GM21528 (cell line): Measurements from ENCODE around the gene SLF2.

Experiments used
- ATAC-seq: cut with Tn5 transposase; IDR thresholded peaks from one replicate; pipeline ENCODE4 v1.9.1; 2021; ENCODE audit warnings: mild to moderate bottlenecking, moderate library complexity; ENCODE audit not compliant: unreplicated experiment, low FRiP score

The SLF2 gene

DNA sequence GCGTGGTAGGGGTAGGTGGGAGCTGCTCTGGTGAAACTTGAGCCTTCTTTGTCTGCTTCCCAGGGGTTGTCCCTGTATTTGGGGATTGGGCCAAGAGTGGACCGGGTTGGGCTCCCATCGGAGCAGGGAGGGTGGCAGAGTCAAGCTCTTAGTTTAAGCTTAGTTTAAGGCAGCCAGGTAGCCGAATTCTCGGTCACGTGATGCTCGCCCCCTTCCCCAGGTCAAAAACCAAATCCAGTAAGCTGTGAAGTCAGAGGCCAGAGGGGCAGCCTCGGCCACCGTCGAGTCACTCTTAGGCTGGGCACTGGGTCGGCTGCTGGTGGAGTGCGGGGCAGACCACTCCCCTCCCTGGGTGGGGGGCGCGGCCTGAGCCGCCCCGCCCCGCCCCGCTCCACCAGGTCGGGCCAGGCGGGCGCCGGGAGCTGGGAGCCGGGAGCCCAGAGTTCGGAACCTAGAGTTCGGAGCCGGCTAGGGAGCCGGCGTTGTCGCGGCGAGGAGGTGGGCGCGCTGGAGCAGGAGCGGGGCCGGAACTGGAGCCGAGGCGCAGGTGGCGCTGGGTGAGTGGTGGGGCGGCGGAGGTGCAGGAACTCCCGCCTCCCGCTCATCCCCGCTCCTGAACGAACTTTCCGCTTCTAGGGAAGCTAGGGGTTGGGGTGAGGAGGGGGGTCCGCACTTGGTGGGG, 84.1 kb downstream of the SLF2 start:
- no peak for ATAC-seq

DNA sequence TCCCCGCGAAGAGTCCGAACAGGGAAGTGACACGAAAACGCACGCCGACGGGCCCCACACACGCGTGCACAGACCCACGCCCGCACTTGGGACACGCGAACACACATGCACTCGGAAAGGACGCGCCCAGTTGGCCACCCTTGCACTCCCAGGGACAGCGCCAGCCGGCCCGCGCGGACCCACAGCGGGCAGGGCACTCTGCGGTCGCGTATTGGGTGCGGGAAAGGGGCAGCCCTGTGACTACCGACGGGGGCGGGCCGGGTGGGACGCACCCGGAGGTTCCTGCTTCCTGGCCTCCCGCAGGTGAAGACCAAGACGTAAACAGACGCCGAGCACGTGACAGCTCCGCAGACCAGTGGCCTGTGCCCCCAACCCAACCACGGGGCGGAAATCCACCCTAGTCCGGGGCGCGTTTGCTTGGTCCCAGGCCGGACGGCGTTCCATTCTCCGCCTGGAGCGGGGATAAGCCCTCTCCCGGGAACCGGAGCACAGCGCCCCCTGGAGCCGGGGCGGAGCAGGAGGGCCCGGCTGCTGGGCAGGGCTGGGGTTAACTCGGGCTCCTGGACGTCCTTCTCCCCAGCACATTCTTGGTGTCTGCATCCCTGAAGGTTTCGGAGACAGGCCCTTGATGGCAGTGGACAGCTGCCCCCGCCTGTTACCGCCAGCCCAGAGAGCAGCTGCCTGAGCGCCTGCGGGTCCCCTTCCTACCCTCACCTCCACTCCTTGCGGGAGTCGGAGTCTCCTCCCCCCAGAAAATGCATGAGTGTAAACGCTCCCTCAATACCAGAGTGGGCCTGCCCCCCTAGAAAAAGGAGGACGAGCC, 84.8 kb downstream of the SLF2 start:
- ATAC-seq: no peak

DNA sequence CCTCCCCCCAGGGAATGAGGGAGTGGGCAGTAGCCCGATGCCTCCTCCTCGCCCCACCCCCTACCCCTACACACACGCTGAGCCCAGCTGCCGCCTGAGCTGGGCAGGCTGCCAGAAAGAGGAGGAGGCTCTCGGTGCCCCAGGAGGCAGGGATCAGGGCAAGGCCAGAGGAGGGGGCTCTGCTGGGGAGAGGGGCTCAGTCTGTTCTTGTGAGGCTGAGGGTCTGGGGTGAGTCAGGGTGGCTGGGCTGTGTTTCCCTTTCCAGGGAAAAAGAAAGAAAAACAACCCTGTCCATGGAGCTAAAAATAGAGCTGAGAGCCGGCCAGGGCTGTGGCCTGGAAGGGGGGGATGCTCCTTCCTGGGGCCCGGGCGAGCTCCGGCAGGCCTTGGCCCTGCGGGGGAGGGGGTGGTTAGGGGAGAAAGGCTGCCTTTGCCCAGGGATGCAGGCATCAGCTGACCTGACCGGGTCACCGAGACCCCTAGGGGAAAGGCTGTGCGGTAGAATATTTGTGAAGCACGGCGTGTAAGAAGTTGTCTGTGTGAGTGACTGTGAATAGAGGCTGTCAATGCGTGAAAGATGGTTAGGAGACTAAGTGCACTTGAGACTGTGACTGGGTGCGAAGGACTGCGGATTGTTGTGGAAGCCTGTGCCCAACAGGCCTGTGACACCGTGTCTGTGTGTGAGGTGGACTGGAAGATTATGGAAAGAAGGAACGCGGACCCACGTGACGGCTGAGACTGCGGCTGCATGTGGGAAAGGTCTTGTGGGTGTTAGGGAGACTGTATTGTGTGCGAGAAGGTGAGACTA, 85.6 kb downstream of the SLF2 start:
- no peak for ATAC-seq

DNA sequence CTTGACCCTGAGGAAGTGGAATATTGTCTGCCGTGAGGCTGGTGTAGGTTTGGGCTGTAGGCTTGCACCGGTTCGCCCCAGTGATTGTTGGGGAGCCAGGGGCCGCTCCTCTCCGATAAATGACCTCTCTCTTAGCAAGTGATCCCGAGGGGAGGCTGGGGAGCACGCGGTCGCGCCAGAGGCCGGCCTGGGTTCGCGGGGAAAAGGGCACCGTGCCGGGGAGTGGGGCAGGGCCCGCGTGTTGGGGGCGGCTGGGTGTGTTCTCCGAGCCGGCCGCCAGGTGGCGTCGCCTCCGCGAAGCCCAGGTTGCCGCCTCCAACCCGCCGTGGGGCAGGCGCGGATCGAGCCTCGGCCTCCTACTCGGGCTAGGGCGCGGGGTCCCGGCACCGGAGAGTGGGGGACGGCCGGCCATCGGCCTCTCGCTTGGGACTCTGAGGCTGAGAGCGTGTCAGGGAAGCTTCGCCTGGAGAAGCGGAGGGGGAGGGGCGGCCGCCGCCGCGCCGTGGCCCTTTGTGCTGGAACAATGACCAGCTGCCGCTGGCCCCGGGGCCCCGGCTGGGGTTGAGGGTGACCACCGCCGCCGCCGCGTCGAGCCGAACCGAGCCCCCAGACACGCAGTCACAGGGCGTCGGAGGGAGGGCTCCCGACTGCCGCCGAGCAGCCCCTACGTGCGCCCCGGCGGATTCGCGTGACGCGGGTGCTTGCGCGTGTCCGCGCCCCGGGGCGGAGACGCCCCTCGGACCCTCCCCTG, 86.4 kb downstream of the SLF2 start:
- peak; percentile 44 for ATAC-seq

DNA sequence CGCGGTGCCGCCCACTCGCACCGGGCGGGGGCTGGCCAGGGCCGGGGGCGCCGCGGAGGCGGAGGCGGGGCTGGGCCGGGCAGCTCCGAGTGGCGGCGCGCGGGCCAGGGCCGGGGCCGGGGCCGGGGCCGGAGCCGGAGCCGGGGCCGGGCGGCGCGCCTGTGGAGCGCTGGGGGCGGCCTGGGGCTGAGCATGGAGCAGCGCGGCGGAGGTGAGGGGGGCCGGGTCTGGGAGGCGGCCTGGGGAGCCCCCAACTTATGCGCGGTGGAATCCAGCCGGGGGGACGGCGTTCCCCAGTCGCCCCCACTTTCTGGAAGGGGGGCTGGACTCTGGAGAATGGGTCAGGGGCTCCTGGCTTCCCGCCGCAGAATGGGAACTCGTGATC, 87.0 kb downstream of the SLF2 start, which contains the start of gene LZTS2:
Gene LZTS2 (plus strand): TSS at position 67 of the 385 bp plus-strand sequence. CDS start 2,731 bp downstream, outside the sequence.
- ATAC-seq: no peak

DNA sequence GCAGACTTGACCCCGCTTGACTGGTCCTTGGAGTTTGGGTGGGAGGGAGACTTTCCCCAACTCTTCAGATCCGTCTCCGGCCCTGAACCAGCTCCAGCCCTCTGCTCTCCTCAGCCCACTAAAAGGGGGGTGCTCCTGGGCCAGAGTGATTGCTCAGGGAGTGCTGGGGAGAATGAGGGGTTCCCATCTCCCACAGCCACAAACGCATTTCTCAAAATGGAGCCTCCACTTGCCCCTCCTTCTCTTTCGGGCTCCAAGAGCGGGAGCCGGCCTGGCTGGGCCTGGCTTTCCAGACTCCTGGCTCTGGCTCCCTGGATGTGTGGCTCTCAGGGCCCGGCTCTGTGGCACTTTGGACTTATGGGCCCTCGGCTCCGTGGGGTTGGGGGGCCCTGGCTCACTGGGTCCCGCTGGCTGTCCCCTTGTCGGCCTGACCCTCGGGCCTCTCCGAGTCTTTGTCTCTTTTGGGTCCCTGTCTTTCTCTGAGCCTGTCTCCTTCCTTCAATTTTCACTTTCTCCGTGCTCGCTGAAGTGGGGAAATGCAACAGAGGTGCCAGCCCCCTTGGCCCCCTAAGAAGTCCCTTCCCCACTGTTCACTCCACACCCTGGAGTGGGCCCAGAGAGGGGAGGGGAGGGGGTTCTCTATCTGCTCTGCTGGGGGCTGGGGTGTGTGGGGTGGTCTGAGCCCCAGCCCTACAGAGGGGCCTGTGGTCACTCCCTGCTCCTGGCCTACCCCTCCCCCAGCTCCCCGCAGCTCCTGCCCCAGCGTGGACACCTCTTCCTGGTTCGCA, 87.6 kb downstream of the SLF2 start:
- ATAC-seq: no peak

DNA sequence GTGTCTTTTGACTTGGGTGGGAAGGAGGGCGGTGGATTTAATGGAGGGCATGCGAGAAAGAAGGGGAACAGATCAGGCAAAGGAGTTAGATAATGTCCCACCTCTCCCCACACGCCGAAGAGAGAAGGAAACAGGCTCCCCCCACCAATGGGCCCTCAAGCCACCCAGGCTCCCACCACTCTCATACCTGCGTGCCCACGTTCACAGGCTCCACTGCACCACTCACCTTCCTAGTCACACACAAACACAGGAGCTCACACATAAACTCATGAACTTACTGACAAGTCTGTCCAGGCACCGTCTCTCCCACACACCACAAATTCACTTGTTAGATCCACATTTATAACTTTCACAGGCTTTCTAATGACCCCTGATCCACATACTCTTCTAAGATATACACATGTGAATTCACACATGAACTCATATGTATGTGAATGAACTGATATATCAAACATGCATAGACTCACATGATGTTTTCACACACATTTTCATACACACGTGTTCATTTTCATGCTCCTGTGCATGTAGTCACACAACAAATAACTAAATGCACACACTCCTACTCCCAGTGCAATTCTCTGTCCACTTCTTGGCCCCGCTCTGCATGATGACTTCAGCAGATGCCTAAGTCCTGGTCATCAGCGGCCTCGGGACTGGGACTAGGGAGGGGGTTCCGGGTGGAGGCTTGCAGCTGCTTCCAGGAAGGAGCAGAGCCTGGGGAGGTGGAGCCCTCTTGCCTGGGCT, 88.3 kb downstream of the SLF2 start:
- ATAC-seq: no peak

DNA sequence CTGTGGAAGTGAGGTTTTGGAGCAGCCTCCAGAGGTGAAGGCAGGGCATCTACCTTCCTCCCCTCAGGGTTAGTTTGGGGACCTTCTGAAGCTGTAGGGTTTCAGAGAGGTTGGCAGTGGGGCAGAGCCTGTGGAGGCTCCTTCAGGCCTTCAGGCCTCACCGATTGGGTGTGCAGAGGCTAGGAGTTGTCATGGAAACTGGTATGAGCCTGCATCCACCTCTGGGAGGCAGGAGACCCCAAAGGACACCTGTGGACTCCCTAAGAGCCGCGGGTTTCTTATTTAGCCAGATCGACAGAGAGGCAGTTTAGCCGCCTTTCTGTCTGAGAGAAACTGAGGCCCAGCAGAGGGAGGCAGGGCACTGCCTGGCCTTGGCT, 88.9 kb downstream of the SLF2 start:
- no peak for ATAC-seq

DNA sequence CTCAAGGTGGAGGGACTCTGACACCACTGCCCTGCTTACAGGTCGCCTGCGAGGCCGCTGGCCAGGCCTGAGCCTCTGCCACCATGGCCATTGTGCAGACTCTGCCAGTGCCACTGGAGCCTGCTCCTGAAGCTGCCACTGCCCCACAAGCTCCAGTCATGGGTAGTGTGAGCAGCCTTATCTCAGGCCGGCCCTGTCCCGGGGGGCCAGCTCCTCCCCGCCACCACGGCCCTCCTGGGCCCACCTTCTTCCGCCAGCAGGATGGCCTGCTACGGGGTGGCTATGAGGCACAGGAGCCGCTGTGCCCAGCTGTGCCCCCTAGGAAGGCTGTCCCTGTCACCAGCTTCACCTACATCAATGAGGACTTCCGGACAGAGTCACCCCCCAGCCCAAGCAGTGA, 89.7 kb downstream of the SLF2 start:
- ATAC-seq: no peak

DNA sequence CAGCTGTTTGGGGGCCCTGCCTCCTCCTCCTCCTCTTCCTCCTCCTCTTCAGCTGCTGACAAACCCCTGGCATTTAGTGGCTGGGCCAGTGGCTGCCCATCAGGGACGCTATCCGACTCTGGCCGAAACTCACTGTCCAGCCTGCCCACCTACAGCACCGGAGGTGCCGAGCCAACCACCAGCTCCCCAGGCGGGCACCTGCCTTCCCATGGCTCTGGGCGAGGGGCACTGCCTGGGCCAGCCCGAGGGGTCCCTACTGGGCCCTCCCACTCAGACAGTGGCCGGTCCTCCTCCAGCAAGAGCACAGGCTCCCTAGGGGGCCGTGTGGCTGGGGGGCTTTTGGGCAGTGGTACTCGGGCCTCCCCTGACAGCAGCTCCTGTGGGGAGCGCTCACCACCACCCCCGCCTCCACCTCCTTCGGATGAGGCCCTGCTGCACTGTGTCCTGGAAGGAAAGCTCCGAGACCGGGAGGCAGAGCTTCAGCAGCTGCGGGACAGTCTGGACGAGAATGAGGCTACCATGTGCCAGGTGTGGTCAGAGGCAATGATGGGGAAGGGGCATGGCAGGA, 91.0 kb downstream of the SLF2 start:
- no peak for ATAC-seq

DNA sequence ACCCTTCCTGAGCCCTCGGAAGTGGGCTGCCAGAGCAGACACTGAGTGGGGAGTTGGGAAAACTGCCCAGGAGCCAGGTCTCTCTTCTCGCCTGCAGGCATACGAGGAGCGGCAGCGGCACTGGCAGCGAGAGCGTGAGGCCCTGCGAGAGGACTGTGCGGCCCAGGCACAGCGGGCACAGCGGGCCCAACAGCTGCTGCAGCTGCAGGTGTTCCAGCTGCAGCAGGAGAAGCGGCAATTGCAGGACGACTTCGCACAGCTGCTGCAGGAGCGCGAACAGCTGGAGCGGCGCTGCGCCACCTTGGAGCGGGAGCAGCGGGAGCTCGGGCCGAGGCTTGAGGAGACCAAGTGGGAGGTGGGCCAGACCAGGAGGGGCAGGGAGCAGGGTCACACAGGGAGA, 92.6 kb downstream of the SLF2 start:
- ATAC-seq: no peak

DNA sequence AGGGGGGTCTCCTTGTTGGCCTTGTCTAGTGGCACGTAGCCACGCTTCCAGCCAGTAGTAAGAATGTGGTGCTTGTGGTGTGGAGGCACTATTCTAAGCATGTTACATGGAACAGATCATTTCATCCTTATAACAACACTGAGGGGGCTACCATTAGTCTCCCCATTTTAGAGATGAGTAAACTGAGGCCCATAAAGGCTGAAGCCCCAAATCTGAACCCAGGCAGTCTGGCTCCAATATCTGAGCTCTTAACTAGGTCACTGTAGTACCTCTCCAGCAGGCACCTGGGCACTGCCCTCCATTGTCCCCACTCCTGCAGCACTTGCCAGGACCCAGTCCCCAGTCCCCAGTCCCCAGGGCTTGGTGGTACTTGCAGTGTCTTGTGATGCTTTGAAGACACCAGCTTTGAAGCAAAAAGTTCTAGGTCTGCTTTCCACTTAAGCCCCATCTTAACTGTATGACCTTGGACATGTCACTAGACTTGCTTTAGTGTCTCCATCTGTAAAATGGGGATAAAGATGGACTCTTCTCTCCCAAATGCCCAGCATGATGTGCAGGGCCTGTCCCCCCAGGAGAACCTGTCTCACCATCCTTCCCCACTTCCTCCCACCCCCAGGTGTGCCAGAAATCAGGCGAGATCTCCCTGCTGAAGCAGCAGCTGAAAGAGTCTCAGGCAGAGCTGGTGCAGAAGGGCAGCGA, 93.3 kb downstream of the SLF2 start:
- ATAC-seq: no peak

DNA sequence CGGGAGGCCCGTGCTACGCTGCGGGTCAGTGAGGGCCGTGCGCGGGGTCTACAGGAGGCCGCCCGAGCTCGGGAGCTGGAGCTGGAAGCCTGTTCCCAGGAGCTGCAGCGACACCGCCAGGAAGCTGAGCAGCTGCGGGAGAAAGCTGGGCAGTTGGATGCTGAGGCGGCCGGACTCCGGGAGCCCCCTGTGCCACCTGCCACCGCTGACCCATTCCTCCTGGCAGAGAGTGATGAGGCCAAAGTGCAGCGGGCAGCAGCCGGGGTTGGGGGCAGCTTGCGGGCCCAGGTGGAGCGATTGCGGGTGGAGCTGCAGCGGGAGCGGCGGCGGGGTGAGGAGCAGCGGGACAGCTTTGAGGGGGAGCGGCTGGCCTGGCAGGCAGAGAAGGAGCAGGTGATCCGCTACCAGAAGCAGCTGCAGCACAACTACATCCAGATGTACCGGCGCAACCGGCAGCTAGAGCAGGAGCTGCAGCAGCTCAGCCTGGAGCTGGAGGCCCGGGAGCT, 93.9 kb downstream of the SLF2 start:
- ATAC-seq: no peak

DNA sequence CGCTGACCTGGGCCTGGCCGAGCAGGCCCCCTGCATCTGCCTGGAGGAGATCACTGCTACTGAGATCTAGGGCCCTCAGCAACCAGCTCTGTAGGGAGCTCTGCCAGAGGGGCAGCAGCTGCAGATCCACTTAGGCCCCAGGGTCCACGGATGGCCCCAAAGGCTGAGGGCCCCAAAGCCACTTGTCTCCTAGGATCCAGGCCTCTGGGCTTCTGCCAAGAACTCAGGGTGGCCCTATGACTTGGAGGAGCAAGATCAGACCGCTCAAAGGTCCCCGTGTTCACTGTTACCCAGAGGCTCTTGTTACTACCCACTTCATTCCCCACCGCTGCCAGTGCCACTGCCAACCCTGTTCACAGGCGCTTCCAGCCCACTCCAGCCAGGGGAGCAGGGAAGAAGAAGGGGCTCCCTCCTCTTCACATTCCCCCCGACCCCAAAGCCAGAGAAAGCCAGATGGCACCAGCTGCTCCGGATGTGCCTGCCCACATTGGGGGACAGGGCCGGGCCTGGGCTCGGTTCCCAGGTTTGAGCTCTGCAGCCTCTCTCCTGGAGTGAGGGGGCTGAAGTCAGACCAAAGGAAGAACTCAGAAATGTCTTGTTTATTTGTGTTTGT, 94.4 kb downstream of the SLF2 start:
- ATAC-seq: no peak

DNA sequence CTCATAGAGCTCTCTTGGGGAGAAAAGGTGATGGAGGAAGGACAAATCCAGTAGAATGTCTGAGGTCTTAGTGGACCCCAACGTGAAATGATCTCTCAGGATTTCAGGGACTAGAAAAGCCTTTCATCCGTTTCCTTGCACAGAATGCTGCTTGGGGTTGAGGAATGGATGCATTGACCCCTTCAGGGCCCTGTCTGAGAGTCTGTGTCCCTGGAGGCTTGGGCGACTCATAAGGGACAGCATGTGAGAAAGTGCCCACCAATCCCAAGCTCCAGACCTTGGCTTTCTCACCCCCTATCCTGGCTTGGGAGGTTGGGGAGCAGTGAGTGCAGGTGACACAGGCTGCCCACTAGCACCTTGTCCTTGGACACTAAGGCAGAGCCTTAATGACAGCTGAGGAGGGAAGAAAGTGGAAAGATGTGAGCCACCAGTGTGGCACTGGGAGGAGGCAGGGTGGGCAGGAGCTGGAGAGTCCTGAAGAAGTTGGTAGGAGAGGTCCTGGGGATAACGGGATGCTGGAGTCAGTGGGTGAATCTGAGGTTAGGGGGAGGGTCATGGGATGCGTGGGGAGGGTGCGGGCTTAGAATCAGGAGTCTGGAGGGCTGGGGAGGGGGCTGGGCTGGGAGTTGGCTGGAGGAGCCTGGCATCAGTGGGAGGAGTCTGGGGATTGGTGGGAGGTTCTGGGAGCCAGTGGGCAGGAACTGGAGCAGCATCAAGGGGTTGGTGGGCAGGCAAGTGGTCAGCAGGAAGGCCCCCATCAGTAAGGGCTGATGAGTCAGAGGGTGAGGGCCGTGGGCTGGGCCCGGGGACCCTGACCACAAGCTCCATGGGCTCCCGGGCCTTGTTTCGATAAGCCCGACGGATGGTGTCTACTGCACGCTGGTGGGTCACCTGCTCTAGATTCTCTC, 95.4 kb downstream of the SLF2 start:
- ATAC-seq: no peak

DNA sequence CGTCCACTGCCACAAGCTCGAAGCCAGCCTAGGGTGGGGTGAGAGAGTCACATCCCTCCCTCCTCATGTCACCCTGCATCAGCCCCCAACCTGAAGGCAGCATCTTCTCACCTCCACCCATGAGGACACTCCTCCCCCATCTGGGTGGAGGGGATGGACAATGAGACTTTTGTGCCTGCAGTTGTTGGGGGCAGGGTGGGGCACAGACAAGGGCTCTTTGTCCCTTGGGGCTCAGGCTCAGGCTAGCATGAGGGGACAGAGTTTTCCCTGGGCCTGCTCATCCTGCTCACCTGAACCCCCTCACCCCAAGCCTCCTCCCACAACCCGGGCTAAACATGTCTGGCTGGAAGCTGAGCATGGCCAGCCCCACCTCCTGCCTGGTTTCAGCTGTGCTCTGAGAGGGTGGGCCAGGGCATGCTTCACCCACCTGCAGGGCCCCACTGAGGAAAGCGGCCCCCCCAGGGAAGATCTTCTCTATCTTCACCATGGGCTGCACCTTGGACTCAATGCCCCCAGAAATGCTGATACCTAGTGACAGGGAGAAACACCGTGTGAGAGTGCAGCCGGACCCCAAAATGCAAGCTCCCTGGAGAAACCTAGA, 96.2 kb downstream of the SLF2 start:
- ATAC-seq: no peak
